Mesothelial cell of epicardium (in vitro differentiated cells): ENCODE results near the gene NFKB1. TPM values are rescaled to one million over a fixed set of nuclear protein-coding genes. Genes with fewer than 3 reads are reported as not detected.
"Not testable (repeated sequence)": the region's sequence is repeated elsewhere in the genome, so short reads cannot be mapped to it uniquely, and the experiment has no call there.

Experiments
- DNase-seq, 2 experiments: peaks; one replicate each; pipeline ENCODE4 v3.0.0; 2021; ENCODE audit warnings: low spot score in 2 of 2; ENCODE audit not compliant: unreplicated experiment in 2 of 2
- H3K27ac Mint-ChIP-seq: 2 replicates; pipeline ENCODE4 v1.8.0; 2021; ENCODE audit warnings: mixed read lengths
- H3K27me3 Mint-ChIP-seq: 2 replicates; pipeline ENCODE4 v1.8.0; 2021; ENCODE audit warnings: low read depth, mixed read lengths
- H3K36me3 Mint-ChIP-seq: 2 replicates; pipeline ENCODE4 v1.8.0; 2021; ENCODE audit warnings: mixed read lengths
- H3K4me1 Mint-ChIP-seq: 2 replicates; pipeline ENCODE4 v1.8.0; 2021; ENCODE audit warnings: mixed read lengths
- H3K4me3 Mint-ChIP-seq: 2 replicates; pipeline ENCODE4 v1.8.0; 2021; ENCODE audit warnings: mild to moderate bottlenecking, moderate library complexity, mixed read lengths
- H3K9me3 Mint-ChIP-seq: 2 replicates; pipeline ENCODE4 v1.8.0; 2021; ENCODE audit warnings: mixed read lengths
- total RNA-seq: library from RNA; stranded (reverse); gene quantifications from 3 replicates; pipeline ENCODE4 v1.2.1, GENCODE V29; 2021
- TF ChIP-seq, protein P1 (sequence below): fragments of 200-600 bp; sonication (generic); IDR thresholded peaks from one replicate; pipeline ENCODE4 v1.5.0; 2021; ENCODE audit warnings: antibody characterized with exemption; ENCODE audit not compliant: unreplicated experiment

NFKB1 gene
- total RNA-seq, 1 donor from 2014 or later: 30.9 TPM

- DNase-seq: no peak
- Mint-ChIP-seq H3K27ac (no peak overlapping the region), H3K9me3 (no peaks in the 10 kb centered on the region), H3K36me3 (peaks cover 3% of the 10 kb centered on the region), H3K27me3 (no peaks in the 10 kb centered on the region), H3K4me3 (no peak overlapping the region), H3K4me1 (peaks cover 14% of the 10 kb centered on the region)
- TF ChIP-seq, protein P1, sequence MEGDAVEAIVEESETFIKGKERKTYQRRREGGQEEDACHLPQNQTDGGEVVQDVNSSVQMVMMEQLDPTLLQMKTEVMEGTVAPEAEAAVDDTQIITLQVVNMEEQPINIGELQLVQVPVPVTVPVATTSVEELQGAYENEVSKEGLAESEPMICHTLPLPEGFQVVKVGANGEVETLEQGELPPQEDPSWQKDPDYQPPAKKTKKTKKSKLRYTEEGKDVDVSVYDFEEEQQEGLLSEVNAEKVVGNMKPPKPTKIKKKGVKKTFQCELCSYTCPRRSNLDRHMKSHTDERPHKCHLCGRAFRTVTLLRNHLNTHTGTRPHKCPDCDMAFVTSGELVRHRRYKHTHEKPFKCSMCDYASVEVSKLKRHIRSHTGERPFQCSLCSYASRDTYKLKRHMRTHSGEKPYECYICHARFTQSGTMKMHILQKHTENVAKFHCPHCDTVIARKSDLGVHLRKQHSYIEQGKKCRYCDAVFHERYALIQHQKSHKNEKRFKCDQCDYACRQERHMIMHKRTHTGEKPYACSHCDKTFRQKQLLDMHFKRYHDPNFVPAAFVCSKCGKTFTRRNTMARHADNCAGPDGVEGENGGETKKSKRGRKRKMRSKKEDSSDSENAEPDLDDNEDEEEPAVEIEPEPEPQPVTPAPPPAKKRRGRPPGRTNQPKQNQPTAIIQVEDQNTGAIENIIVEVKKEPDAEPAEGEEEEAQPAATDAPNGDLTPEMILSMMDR: no peak
These were observed 63.4 kb downstream of the NFKB1 start for GRCh38 chr4:102564399-102565059.

- H3K9me3 Mint-ChIP-seq: peaks cover 5% of the 10 kb centered on the region
- H3K4me1 Mint-ChIP-seq: peaks cover 7% of the 10 kb centered on the region
- DNase-seq: no peak
- peaks cover 7% of the 10 kb centered on the region for H3K36me3 Mint-ChIP-seq
- TF ChIP-seq, protein P1: no peak
- H3K4me3 Mint-ChIP-seq: no peak overlapping the region
- peak overlapping the region; percentile 35 for H3K27ac Mint-ChIP-seq
- no peaks in the 10 kb centered on the region for H3K27me3 Mint-ChIP-seq
These were observed 64.5 kb downstream of the NFKB1 start for GRCh38 chr4:102565696-102566095.

DNA sequence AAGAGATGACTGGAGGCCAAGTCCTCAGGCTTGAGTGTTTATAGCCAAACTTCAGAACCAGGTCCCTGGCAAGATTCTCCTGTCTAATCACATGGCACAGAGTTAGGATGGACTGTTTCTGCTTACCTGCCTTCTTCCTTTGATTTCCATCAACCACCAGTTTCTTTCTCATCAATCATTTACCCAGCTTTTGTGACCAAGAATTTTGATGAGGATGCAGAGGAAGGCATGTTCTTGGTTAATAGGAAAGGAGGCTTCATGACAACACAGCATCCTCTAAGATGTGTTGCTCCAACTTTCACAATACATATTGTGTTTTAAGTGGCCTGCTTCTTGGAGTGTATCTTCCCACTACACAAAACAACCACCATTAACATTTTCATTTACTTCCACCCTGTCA is 65.3 kb downstream of the NFKB1 start:
- H3K4me1 Mint-ChIP-seq: peaks cover 7% of the 10 kb centered on the region
- TF ChIP-seq, protein P1: no peak
- peaks cover 12% of the 10 kb centered on the region for H3K36me3 Mint-ChIP-seq
- no peak for DNase-seq
- H3K9me3 Mint-ChIP-seq: peaks cover 5% of the 10 kb centered on the region
- H3K4me3 Mint-ChIP-seq: no peak overlapping the region
- H3K27me3 Mint-ChIP-seq: no peaks in the 10 kb centered on the region
- H3K27ac Mint-ChIP-seq: no peak overlapping the region

DNA sequence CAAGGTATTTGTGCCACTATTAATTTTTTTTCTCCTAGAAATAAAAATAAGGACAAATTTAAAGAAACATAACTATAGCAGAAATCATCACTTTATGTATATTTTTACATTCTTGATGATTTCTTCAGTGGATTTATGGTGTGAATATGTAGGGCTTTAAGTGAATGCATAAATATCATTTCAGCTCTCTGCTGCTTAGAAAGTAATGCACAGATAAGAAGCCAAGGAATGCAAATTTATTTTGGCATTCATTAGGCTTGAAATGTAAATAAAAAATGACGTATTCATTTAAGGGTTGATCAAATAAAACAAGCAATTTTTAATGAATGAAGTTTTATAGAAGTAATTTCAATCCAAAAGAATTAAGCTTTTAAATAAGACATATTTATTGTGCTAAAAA is 66.3 kb downstream of the NFKB1 start:
- no peak overlapping the region for H3K27ac Mint-ChIP-seq
- TF ChIP-seq, protein P1: no peak
- peaks cover 13% of the 10 kb centered on the region for H3K36me3 Mint-ChIP-seq
- DNase-seq: no peak
- H3K9me3 Mint-ChIP-seq: peaks cover 5% of the 10 kb centered on the region
- no peak overlapping the region for H3K4me3 Mint-ChIP-seq
- H3K4me1 Mint-ChIP-seq: peaks cover 7% of the 10 kb centered on the region
- no peaks in the 10 kb centered on the region for H3K27me3 Mint-ChIP-seq

GRCh38 chr4:102569200-102569599 is 68.0 kb downstream of the NFKB1 start:
- Mint-ChIP-seq H3K27ac (no peak overlapping the region), H3K9me3 (peaks cover 12% of the 10 kb centered on the region), H3K4me1 (peaks cover 7% of the 10 kb centered on the region), H3K36me3 (peaks cover 20% of the 10 kb centered on the region), H3K4me3 (no peak overlapping the region), H3K27me3 (no peaks in the 10 kb centered on the region)
- no peak for DNase-seq
- TF ChIP-seq, protein P1: no peak

DNA sequence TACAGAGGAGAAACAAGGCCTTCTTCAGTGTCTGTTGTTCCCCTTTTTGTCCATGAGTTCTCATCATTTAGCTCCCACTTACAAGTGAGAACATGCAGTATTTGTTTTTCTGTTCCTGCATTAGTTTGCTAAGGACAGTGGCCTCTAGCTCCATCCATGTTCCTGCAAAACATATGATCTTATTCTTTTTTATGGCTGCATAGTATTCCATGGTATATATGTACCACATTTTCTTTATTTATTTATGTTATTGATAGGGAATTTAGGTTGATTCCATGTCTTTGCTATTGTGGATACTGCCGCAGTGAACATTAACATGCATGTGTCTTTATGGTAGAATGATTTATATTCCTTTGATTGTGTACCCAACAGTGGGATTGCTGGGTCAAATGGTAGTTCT is 69.1 kb downstream of the NFKB1 start:
- Mint-ChIP-seq H3K36me3 (peaks cover 20% of the 10 kb centered on the region), H3K9me3 (peaks cover 12% of the 10 kb centered on the region)
- not testable (repeated sequence) for H3K4me1 Mint-ChIP-seq, H3K27ac Mint-ChIP-seq, H3K27me3 Mint-ChIP-seq, DNase-seq, H3K4me3 Mint-ChIP-seq
